Stomach (tissue), 9 donors: Measurements from ENCODE around the gene CTSK. TPM values are rescaled to one million over a fixed set of nuclear protein-coding genes. Genes with fewer than 3 reads are reported as not detected.

Experiments used
- DNase-seq, 2 donors: peaks; one replicate each; pipeline versions ENCODE4 v3.0.0 to v3.0.0-alpha.2; 2013 to 2019
- H3K27ac ChIP-seq, 5 donors: fragments of 200-600 bp in 4 of 5; sonication (generic) in 4 of 5; one replicate each; pipeline ENCODE4 v1.5.1; 2013 to 2019; ENCODE audit warnings: mild to moderate bottlenecking in 1 of 5, moderate library complexity in 1 of 5
- H3K27me3 ChIP-seq, 3 donors: fragments of 200-600 bp; sonication (generic); one replicate each; pipeline ENCODE4 v1.5.1; 2017 to 2019; ENCODE audit warnings: mixed run types in 1 of 3
- H3K36me3 ChIP-seq, 4 donors: fragments of 200-600 bp; sonication (generic); 1 replicate in 3 of 4; 2 replicates in 1 of 4; pipeline ENCODE4 v1.5.1; 2016 to 2019
- H3K4me1 ChIP-seq, 4 donors: fragments of 200-600 bp; sonication (generic); one replicate each; pipeline ENCODE4 v1.5.1; 2016 to 2019
- H3K4me3 ChIP-seq, 4 donors: fragments of 200-600 bp; sonication (generic) in 3 of 4; one replicate each; pipeline ENCODE4 v1.5.1; 2016 to 2019; ENCODE audit warnings: mild to moderate bottlenecking in 1 of 4
- H3K9me3 ChIP-seq, 4 donors: fragments of 200-600 bp; sonication (generic); one replicate each; pipeline ENCODE4 v1.5.1; 2016 to 2019
- CTCF ChIP-seq, 7 experiments: fragments of 450-650 bp in 4 of 7; fragments of 200-600 bp in 3 of 7; sonication (generic) in 3 of 7; IDR thresholded peaks; one replicate each; pipeline ENCODE4 v1.5.1; 2016 to 2019; ENCODE audit warnings: antibody characterized with exemption in 7 of 7, control low read depth in 2 of 7, mild to moderate bottlenecking in 1 of 7
- EP300 ChIP-seq: sonication (generic); formaldehyde crosslinking; IDR thresholded peaks from one replicate; pipeline ENCODE4 v1.6.1; 2017; ENCODE audit warnings: antibody characterized with exemption
- POLR2A ChIP-seq, 4 donors: fragments of 450-650 bp; IDR thresholded peaks; one replicate each; pipeline ENCODE4 v1.6.1; 2016; ENCODE audit warnings: antibody characterized with exemption in 4 of 4, control low read depth in 2 of 4, mild to moderate bottlenecking in 1 of 4, moderate library complexity in 1 of 4
- POLR2AphosphoS5 ChIP-seq, 3 donors: sonication (generic); formaldehyde crosslinking; IDR thresholded peaks; one replicate each; pipeline ENCODE4 v1.6.1; 2016; ENCODE audit warnings: antibody characterized with exemption in 3 of 3
- whole genome bisulfite sequencing, 5 donors: extraction: QIAGEN DNeasy Blood & Tissue Kit in 3 of 5; methylation state at CpG; one replicate each; pipeline versions ENCODE4 v1.1.5 to v1.1.7; 2013 to 2018; 5-methylcytosine and 5-hydroxymethylcytosine counted together
- intact Hi-C: fragments of 100-400 bp; cut with DNase I; formaldehyde crosslinking; loops from one replicate; pipeline ENCODE4 v1.15.1; 2023; ENCODE audit warnings: low total_unique reads
- polyA plus RNA-seq, 3 donors: library from polyadenylated mRNA; stranded (reverse); fragments of 200-250 nt; gene quantifications; one replicate each; pipeline ENCODE4 v1.2.3, GENCODE V29; 2013
- total RNA-seq, 5 donors: library from RNA; depleted of rRNA; stranded (reverse); fragments of >200 nt; gene quantifications; one replicate each; pipeline versions ENCODE4 v1.1.0 to v1.2.3, GENCODE V29; 2014 to 2016
- donor health status: healthy with polysubstance abuse.
- donor health status: Bipolar disorder and iron deficiency.
- donor health status: healthy.

The CTSK gene
- total and polyA plus RNA-seq, 8 donors, result 7.6 to 49.8 (median 13.7) TPM

- intact Hi-C loops, result no loop called here
- TF ChIP-seq POLR2A (IDR thresholded peaks at IDR 0.05) (no peak), CTCF (IDR thresholded peaks at IDR 0.05) (no peak), EP300 (no peak), POLR2AphosphoS5 (IDR thresholded peaks at IDR 0.05) (no peak)
- no peaks in the 10 kb centered on the region for H3K9me3 ChIP-seq
- peaks cover 0 to 25% (median 13%) of the 10 kb centered on the region in 4 donors for H3K4me1 ChIP-seq
- H3K36me3 ChIP-seq, result no peaks in the 10 kb centered on the region
- DNase-seq, result peak in 1 of 2 donors; percentile 58
- WGBS, 5 donors, result 1 to 9% (median 3%) methylated on average over 4 of the region's 4 CpGs
- H3K27me3 ChIP-seq, result no peaks in the 10 kb centered on the region
- peak within 1 kb of the TSS; percentile 55 to 88 (median 69) for H3K27ac ChIP-seq
- H3K4me3 ChIP-seq, result peak within 1 kb of the TSS; percentile 22 to 43 (median 40)
Observed at GRCh38 chr1:150765296-150765976, 42.6 kb downstream of the CTSK start, which contains the start of gene CTSS. Gene CTSS, minus strand, starts transcription at chr1:150765778. Its CDS starts 1,015 bp downstream, at chr1:150764763.

- Histone ChIP-seq H3K36me3 (no peaks in the 10 kb centered on the region), H3K4me1 (peaks cover 0 to 33% (median 15%) of the 10 kb centered on the region in 4 donors), H3K9me3 (no peaks in the 10 kb centered on the region), H3K4me3 (peak overlapping the region; percentile 22 to 43 (median 40)), H3K27me3 (no peaks in the 10 kb centered on the region), H3K27ac (peak overlapping the region; percentile 55 to 88 (median 69))
- peak in 1 of 2 donors; percentile 53 for DNase-seq
- intact Hi-C loops, result no loop called here
- 13 to 34% (median 17%) methylated on average over 2 of the region's 2 CpGs for WGBS, 5 donors
- no peak for TF ChIP-seq CTCF (IDR thresholded peaks at IDR 0.05)
- peak in 1 of 3 donors; percentile 11 for TF ChIP-seq POLR2AphosphoS5 (IDR thresholded peaks at IDR 0.05)
- no peak for TF ChIP-seq POLR2A (IDR thresholded peaks at IDR 0.05)
Observed at GRCh38 chr1:150764617-150765101, 43.4 kb downstream of the CTSK start.

GRCh38 chr1:150763018-150763417 lies 45.0 kb downstream of the CTSK start:
- DNase-seq, result no peak
- Histone ChIP-seq H3K4me1 (peaks cover 0 to 40% (median 16%) of the 10 kb centered on the region in 4 donors), H3K4me3 (peak overlapping the region in 2 of 4 donors; percentile 39 to 43), H3K36me3 (peaks cover 0 to 6% (median 0%) of the 10 kb centered on the region in 4 donors), H3K27ac (no peak overlapping the region), H3K9me3 (no peaks in the 10 kb centered on the region), H3K27me3 (no peaks in the 10 kb centered on the region)
- WGBS, 5 donors, result 84 to 95% (median 89%) methylated on average over 3 of the region's 3 CpGs
- intact Hi-C loops, result no loop called here
- no peak for TF ChIP-seq EP300

- TF ChIP-seq POLR2AphosphoS5 (IDR thresholded peaks at IDR 0.05) (no peak), CTCF (IDR thresholded peaks at IDR 0.05) (no peak), POLR2A (IDR thresholded peaks at IDR 0.05) (no peak), EP300 (no peak)
- Histone ChIP-seq H3K4me3 (no peak overlapping the region), H3K36me3 (peaks cover 0 to 9% (median 1%) of the 10 kb centered on the region in 4 donors), H3K27me3 (no peaks in the 10 kb centered on the region), H3K4me1 (peaks cover 0 to 40% (median 16%) of the 10 kb centered on the region in 4 donors), H3K27ac (no peak overlapping the region), H3K9me3 (no peaks in the 10 kb centered on the region)
- DNase-seq, result no peak
- intact Hi-C loops, result no loop called here
- 64 to 80% (median 69%) methylated on average over 2 of the region's 2 CpGs for WGBS, 5 donors
Observed at GRCh38 chr1:150762552-150762951, 45.5 kb downstream of the CTSK start.

- H3K9me3 ChIP-seq, result no peaks in the 10 kb centered on the region
- 87 to 95% (median 91%) methylated on average over 1 of the region's 1 CpG for WGBS, 5 donors
- no peak for TF ChIP-seq POLR2A (IDR thresholded peaks at IDR 0.05)
- no peaks in the 10 kb centered on the region for H3K27me3 ChIP-seq
- no peak for DNase-seq
- peaks cover 0 to 17% (median 5%) of the 10 kb centered on the region in 4 donors for H3K36me3 ChIP-seq
- peaks cover 0 to 40% (median 16%) of the 10 kb centered on the region in 4 donors for H3K4me1 ChIP-seq
- H3K4me3 ChIP-seq, result no peak overlapping the region
- intact Hi-C loops, result no loop called here
- no peak overlapping the region for H3K27ac ChIP-seq
Observed at GRCh38 chr1:150761801-150762200, 46.3 kb downstream of the CTSK start.
